Endothelial cell of umbilical vein (primary cell): ENCODE results near the gene ZCWPW2. TPM values are rescaled to one million over a fixed set of nuclear protein-coding genes. Genes with fewer than 3 reads are reported as not detected.

ENCODE experiments used
- BruUV-seq: library from RNA; stranded (reverse); fragments of 400-500 nt; replicated peaks from 2 replicates; lab custom pipeline; 2021; lab: Mats Ljungman, UMichigan
- CTCF ChIA-PET: fragments of 300-600, 350-600 bp; sonication (Branson Sonifier 250); formaldehyde crosslinking; loops from one replicate; lab custom pipeline; 2021; ENCODE audit warnings: antibody characterized with exemption, inconsistent platforms; lab: Charles Lee
- POLR2A ChIA-PET: fragments of 300-600, 350-600 bp; sonication (Branson Sonifier 250); formaldehyde crosslinking; loops from one replicate; lab custom pipeline; 2021; ENCODE audit warnings: antibody characterized with exemption, inconsistent platforms; lab: Charles Lee
- DNase-seq: peaks from one replicate; pipeline ENCODE4 v3.0.0-alpha.2; 2011; ENCODE audit warnings: low read depth, low spot score
- FAIRE-seq: peaks from 2 replicates; lab custom pipeline; 2011; peaks lifted over from hg19 to GRCh38; lab: Jason Lieb, UNC
- H2AFZ ChIP-seq: 2 replicates; pipeline ENCODE4 v1.6.0; 2012; ENCODE audit warnings: low read depth, low read length, control low read depth, inconsistent platforms
- H3K27ac ChIP-seq: 2 replicates; pipeline ENCODE4 v1.5.1; 2011; ENCODE audit warnings: low read depth, mild to moderate bottlenecking, control low read depth, low read length, moderate library complexity; ENCODE audit not compliant: insufficient read depth
- H3K27me3 ChIP-seq, 2 experiments: 2 replicates each; pipeline versions ENCODE4 v1.6.0 to v1.6.1; 2011; ENCODE audit warnings: low read length in 2 of 2, mixed read lengths in 1 of 2; ENCODE audit not compliant: control insufficient read depth in 2 of 2, insufficient read depth in 2 of 2
- H3K36me3 ChIP-seq, 2 experiments: 2 replicates in 1 of 2; 3 replicates in 1 of 2; pipeline ENCODE4 v1.5.1; 2011; ENCODE audit warnings: low read length in 2 of 2, mild to moderate bottlenecking in 1 of 2, moderate library complexity in 1 of 2; ENCODE audit not compliant: control insufficient read depth in 2 of 2, insufficient read depth in 2 of 2; ENCODE audit errors: extremely low read depth in 1 of 2
- H3K4me1 ChIP-seq: 3 replicates; pipeline ENCODE4 v1.5.1; 2011; ENCODE audit warnings: mild to moderate bottlenecking, low read length; ENCODE audit not compliant: control insufficient read depth, insufficient read depth; ENCODE audit errors: extremely low read depth
- H3K4me2 ChIP-seq: 2 replicates; pipeline ENCODE4 v1.6.1; 2011; ENCODE audit warnings: low read length, control low read depth, mixed read lengths; ENCODE audit not compliant: insufficient read depth
- H3K4me3 ChIP-seq, 3 experiments: fragments of 200-600 bp in 1 of 3; sonication (generic), shearing (Covaris generic) in 1 of 3; replicated peaks in 1 of 3; 2 replicates each; pipeline ENCODE4 v1.5.1; 2011 to 2016; ENCODE audit warnings: control low read depth in 3 of 3, low read length in 3 of 3, mild to moderate bottlenecking in 2 of 3, inconsistent platforms in 1 of 3, low read depth in 1 of 3, moderate library complexity in 1 of 3; ENCODE audit not compliant: insufficient read depth in 1 of 3
- H3K79me2 ChIP-seq: 2 replicates; pipeline ENCODE4 v1.6.0; 2012; ENCODE audit warnings: low read length, inconsistent platforms; ENCODE audit not compliant: control insufficient read depth, insufficient read depth
- H3K9ac ChIP-seq: replicated peaks from 2 replicates; pipeline ENCODE3; 2011; ENCODE audit warnings: low read length, control low read depth; ENCODE audit not compliant: insufficient read depth; ENCODE audit errors: extremely low read depth
- H3K9me1 ChIP-seq: replicated peaks from 3 replicates; pipeline ENCODE4 v1.6.0; 2011; ENCODE audit warnings: mild to moderate bottlenecking, low read length; ENCODE audit not compliant: control insufficient read depth, insufficient read depth; ENCODE audit errors: extremely low read depth
- H3K9me3 ChIP-seq: replicated peaks from 2 replicates; pipeline ENCODE4 v1.5.1; 2012; ENCODE audit warnings: low read length, inconsistent platforms; ENCODE audit not compliant: control insufficient read depth, insufficient read depth
- H4K20me1 ChIP-seq: replicated peaks from 2 replicates; pipeline ENCODE3; 2011; ENCODE audit warnings: mild to moderate bottlenecking, low read length; ENCODE audit not compliant: control insufficient read depth, insufficient read depth; ENCODE audit errors: extremely low read depth
- CTCF ChIP-seq, 2 donors: IDR thresholded peaks; 1 replicate in 1 of 2; 2 replicates in 1 of 2; pipeline ENCODE4 v1.5.1; 2011; ENCODE audit warnings: low read length in 2 of 2, mild to moderate bottlenecking in 2 of 2, moderate library complexity in 2 of 2, control low read depth in 1 of 2, inconsistent platforms in 1 of 2, low read depth in 1 of 2; ENCODE audit not compliant: insufficient read depth in 1 of 2; ENCODE audit errors: extremely low read depth in 1 of 2
- EZH2 ChIP-seq: IDR thresholded peaks from 2 replicates; pipeline ENCODE4 v1.6.1; 2012; ENCODE audit warnings: borderline replicate concordance, low read depth, mild to moderate bottlenecking, moderate library complexity, low read length, inconsistent platforms; ENCODE audit not compliant: severe bottlenecking
- FOS ChIP-seq: IDR thresholded peaks from 2 replicates; pipeline ENCODE4 v1.6.1; 2011; ENCODE audit warnings: mild to moderate bottlenecking, low read length, moderate library complexity, borderline replicate concordance; ENCODE audit not compliant: insufficient read depth
- GATA2 ChIP-seq: IDR thresholded peaks from 2 replicates; pipeline ENCODE4 v1.7.0; 2011; ENCODE audit warnings: low read depth, mild to moderate bottlenecking, moderate library complexity, mixed read lengths, low read length; ENCODE audit not compliant: insufficient read length, insufficient read depth
- JUN ChIP-seq: IDR thresholded peaks from 2 replicates; pipeline ENCODE4 v1.6.1; 2011; ENCODE audit warnings: borderline replicate concordance, low read depth; ENCODE audit not compliant: insufficient read length, insufficient read depth
- MAX ChIP-seq: IDR thresholded peaks from 2 replicates; pipeline ENCODE4 v1.6.1; 2011; ENCODE audit not compliant: insufficient read depth, insufficient read length
- MYC ChIP-seq: IDR thresholded peaks from one replicate; pipeline ENCODE4 v1.6.1; 2011; ENCODE audit warnings: mild to moderate bottlenecking, low read depth, low read length
- POLR2A ChIP-seq: IDR thresholded peaks from 2 replicates; pipeline ENCODE4 v1.6.1; 2012; ENCODE audit warnings: low read depth, mild to moderate bottlenecking, control low read depth, low read length
- POLR2AphosphoS5 ChIP-seq: IDR thresholded peaks from 2 replicates; pipeline ENCODE4 v1.6.1; 2012; ENCODE audit warnings: low read depth, mild to moderate bottlenecking, control low read depth, low read length, moderate library complexity; ENCODE audit not compliant: insufficient read depth
- dilution Hi-C: fragments of 300-500 bp; cut with MboI; formaldehyde crosslinking; loops from one replicate; pipeline ENCODE4 v1.15.0; 2019; ENCODE audit warnings: low sequenced_read_pairs; ENCODE audit not compliant: extremely low pct_ligation_motif_present
- intact Hi-C: fragments of 100-400 bp; cut with micrococcal nuclease; formaldehyde crosslinking; loops from one replicate; pipeline ENCODE4 v1.10.0; 2022
- polyA plus RNA-seq, 4 experiments: library from polyadenylated mRNA; depleted of rRNA in 3 of 4; stranded (reverse) in 3 of 4; unstranded in 1 of 4; fragments of >200 nt; gene quantifications; 2 replicates each; pipeline versions ENCODE4 v1.2.1 to v1.2.3, GENCODE V29; 2011 to 2012; ENCODE audit warnings: missing spikeins in 1 of 4
- total RNA-seq: library from RNA; stranded (reverse); gene quantifications from 2 replicates; pipeline ENCODE4 v1.2.3, GENCODE V29; 2021

Gene ZCWPW2
- total and polyA plus RNA-seq, 2 donors (not counting 3 experiments of a cell fraction or from before 2014, with no cell fraction given), result 0.04 to 0.40 TPM

GRCh38 chr3:28316226-28316625, 32.3 kb upstream of the ZCWPW2 start:
- no TSS peak for BruUV-seq
- H3K36me3 ChIP-seq, result no peaks in the 10 kb centered on the region
- no peak overlapping the region for H3K27ac ChIP-seq
- no peak for DNase-seq
- CTCF ChIA-PET, result no interaction called here
- no peak overlapping the region for H3K4me3 ChIP-seq
- H3K79me2 ChIP-seq, result no peaks in the 10 kb centered on the region
- peaks cover 2% of the 10 kb centered on the region for H4K20me1 ChIP-seq
- dilution Hi-C loops, result no loop called here
- intact Hi-C loops, result no loop called here
- no peak overlapping the region for H2AFZ ChIP-seq
- no peak overlapping the region for H3K9ac ChIP-seq
- no peaks in the 10 kb centered on the region for H3K9me3 ChIP-seq
- peaks cover 4% of the 10 kb centered on the region for H3K4me1 ChIP-seq
- FAIRE-seq, result no peak
- POLR2A ChIA-PET, result no interaction called here
- TF ChIP-seq GATA2 (no peak), MYC (no peak), EZH2 (no peak), JUN (no peak), POLR2A (no peak), CTCF (IDR thresholded peaks at IDR 0.05; ENCODE audit: extremely low read depth in 1 of 2, insufficient read depth in 1 of 2, low read depth in 1 of 2, low read length in 2 of 2) (no peak), FOS (no peak), MAX (no peak), POLR2AphosphoS5 (no peak)
- H3K4me2 ChIP-seq, result no peak overlapping the region
- H3K27me3 ChIP-seq, result no peaks in the 10 kb centered on the region
- H3K9me1 ChIP-seq, result no peaks in the 10 kb centered on the region
